Stimulated activated CD4-positive, alpha-beta T cell treated with anti-CD3 and anti-CD28 coated beads, Interleukin-1b, Interleukin-23, amount 100 ng/mL, for 24 hours (primary cell): ENCODE data around the gene ATP8B4.
"Not testable (repeated sequence)": the region's sequence is repeated elsewhere in the genome, so short reads cannot be mapped to it uniquely, and the experiment has no call there.

Experiments used
- DNase-seq, 4 experiments: peaks; one replicate each; pipeline ENCODE4 v3.0.0-alpha.2; 2020; ENCODE audit warnings: low read depth in 4 of 4, low spot score in 1 of 4

The ATP8B4 gene, protein sequence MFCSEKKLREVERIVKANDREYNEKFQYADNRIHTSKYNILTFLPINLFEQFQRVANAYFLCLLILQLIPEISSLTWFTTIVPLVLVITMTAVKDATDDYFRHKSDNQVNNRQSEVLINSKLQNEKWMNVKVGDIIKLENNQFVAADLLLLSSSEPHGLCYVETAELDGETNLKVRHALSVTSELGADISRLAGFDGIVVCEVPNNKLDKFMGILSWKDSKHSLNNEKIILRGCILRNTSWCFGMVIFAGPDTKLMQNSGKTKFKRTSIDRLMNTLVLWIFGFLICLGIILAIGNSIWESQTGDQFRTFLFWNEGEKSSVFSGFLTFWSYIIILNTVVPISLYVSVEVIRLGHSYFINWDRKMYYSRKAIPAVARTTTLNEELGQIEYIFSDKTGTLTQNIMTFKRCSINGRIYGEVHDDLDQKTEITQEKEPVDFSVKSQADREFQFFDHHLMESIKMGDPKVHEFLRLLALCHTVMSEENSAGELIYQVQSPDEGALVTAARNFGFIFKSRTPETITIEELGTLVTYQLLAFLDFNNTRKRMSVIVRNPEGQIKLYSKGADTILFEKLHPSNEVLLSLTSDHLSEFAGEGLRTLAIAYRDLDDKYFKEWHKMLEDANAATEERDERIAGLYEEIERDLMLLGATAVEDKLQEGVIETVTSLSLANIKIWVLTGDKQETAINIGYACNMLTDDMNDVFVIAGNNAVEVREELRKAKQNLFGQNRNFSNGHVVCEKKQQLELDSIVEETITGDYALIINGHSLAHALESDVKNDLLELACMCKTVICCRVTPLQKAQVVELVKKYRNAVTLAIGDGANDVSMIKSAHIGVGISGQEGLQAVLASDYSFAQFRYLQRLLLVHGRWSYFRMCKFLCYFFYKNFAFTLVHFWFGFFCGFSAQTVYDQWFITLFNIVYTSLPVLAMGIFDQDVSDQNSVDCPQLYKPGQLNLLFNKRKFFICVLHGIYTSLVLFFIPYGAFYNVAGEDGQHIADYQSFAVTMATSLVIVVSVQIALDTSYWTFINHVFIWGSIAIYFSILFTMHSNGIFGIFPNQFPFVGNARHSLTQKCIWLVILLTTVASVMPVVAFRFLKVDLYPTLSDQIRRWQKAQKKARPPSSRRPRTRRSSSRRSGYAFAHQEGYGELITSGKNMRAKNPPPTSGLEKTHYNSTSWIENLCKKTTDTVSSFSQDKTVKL

DNA sequence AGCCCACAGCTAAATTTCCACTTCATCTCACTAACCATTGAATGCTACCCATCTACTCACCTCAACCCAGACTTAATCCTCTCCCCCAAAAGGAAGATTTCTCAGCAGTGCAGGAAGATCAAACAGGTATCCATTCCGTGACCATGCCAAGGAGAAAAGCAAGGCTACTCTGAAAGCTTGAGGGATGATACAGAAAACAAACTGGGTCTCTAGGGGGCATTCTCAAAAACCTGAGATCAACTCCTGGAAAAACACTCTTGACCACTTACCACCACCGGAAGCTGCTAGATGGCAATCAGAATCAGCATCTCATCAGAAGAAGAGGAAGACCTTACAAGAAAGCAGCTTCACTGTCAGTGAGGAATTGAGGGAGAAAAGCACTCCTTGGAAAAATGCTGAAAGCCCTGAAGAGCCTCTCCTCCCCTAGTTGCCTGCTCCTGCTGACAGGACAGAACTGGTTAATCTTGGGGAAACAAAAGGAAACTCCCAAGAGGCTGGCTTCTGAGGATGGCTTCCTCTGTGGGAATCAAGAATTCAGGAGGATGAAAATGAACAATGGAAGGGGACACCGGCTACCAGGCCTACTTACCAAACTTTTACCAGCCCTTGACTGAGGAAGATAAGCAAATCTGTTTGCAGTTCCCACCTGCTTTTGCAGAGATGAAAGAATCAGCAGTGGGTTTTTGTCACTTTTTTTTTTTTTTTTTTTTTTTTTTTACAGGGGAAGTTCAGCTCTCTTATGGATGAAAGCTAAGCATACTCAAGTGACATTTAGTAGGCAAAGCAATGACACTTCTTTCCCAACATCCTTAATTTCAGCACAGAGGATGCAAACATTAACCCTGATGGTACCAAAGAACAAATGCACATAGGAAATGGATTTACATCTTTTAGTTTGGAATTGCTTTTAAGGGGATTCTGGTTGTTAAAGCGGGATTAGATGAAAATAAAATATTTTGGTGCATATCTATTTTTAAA is at the start of gene ATP8B4:
ATP8B4 (minus strand) TSS at position 171 of the 978 bp plus-strand sequence. CDS start 12,267 bp downstream, outside the sequence.
- no peak for DNase-seq

DNA sequence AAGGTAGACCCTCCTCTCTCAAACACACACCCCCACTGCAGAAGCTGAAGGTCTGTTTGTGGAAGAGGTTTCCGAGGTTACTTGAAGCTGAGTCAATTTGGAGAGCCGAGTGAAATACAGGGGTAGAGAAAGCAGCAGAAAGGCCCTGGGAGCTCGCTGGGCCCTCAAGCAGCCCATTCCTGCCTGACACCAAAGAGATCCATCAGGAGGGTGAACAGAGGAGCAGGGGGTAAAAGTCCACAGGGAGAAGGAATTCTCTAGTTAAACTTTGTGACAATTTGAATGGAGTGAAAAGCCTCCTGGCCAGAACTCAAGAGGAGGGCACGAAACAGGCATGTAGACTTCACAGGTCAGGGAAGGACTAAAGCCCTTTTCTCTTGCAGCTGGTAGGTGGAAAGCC is 49.3 kb upstream of the ATP8B4 start:
- DNase-seq, result no peak

DNA sequence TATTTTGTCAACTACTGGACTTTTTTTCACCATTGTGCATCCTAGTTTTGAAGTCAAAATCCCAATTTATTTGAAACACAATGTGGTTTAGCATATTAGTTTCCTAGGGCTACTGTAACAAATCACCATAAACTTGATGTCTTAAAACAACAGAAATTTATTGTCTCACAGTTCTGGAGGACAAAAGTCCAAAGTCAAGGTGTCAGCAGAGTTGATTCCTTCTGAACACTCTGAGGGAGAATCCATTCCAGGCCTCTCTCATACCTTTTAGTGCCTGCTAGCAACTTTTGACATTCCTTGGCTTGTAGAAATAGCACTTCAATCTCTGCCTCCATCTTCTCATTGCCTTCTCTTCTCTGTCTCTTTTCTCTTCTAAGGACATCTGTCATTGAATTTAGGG is 48.1 kb upstream of the ATP8B4 start:
- no peak for DNase-seq

DNA sequence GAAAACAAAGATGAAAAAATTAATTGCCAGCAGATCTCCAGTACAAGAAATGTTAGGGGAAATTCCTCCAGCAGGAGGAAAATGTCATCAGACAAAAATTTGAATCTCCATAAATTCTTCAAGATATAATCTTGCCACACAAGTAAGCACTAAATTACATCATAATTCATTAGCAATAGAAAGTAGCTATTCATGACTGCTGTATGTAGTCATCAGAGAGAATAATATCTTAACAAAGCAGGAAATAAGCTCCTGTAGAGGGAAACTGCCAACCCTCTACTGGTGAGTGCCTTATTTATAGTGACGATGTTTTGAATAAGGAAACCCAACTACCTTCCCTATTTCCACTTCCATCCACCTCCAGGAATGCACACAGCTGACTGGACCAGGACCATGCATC is 47.2 kb upstream of the ATP8B4 start:
- DNase-seq, result no peak

DNA sequence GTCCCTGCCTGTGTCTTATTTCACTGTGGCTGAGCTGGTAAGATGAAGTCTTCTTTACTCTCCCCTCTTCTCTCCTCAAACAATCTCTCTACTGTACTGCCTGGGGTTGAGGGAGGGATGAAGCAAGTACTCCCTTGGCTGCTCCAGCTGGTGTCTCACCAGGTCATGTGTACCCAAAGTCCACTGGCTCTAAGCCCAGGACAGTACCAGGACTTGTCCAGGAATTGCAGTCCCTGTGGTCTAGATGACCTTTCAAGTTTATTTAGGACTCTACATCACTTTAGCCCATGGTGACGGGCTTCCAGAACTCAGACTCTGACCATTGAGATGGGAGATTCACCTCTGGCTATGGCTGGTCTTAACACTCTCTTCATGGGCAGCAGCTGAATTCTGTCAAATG is 45.4 kb upstream of the ATP8B4 start:
- no peak for DNase-seq

DNA sequence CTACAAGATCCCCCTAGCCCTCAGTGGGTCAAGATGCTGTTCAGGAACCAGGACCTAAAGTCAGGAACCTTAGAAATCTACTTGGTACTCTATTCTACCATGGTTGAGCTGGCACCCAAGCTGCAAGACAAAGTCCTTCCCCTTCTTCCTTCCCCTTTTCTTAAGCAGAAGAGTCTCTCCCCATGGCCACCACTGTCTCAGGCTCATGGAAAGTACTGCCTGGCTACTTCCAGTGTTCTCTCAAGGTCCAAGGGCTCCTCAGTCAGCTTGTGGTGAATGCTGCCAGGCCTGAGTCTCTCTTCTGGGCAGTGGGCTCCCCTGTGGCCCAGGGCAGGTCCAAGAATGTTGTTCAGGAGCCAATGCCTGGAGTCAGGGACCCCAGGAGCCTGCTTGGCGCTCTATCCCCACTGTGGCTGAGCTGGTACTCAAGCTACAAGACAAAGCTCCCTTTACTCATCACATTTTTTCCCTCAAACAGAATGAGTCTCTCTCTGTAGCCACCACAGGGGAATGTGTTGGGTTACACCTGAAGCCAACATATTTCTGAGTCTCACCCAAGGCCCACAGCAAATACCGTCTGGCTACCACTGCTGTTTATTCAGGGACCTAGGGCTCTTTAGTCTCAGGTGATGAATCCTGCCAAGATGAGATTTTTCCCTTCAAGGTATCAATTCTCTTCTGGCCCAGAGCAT is 44.8 kb upstream of the ATP8B4 start:
- no peak for DNase-seq

DNA sequence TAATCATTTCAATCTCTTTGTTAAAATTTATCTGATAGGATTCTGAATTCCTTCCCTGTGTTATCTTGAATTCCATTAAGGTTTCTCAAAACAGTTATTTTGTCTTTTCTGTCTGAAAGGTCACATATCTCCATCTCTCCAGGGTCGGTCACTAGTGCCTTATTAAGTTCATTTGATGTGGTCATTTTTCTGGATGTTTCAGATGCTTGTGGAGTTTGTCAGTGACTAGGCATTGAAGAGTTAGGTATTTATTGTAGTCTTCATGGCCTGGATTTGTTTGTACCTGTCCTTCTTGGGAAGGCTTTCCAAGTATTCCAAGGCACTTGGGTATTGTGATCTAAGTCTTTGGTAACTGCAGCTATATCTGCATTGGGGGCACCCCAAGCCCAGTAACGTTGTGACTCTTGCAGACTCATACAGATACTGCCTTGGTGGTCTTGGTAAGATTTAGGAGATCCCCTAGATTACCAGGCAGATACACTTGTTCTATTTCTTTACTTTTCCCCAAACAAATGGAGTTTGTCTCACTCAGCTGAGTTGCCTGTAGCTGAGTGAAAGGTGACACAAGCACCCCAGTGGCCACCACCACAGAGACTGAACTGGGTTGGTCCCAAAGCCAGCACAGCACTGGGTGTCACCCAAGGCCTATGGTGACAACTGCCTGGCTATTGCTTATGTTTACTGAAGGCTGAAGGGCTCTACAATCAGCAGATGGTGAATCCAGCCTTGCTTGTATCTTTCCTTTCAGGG is 44.1 kb upstream of the ATP8B4 start:
- no peak for DNase-seq

DNA sequence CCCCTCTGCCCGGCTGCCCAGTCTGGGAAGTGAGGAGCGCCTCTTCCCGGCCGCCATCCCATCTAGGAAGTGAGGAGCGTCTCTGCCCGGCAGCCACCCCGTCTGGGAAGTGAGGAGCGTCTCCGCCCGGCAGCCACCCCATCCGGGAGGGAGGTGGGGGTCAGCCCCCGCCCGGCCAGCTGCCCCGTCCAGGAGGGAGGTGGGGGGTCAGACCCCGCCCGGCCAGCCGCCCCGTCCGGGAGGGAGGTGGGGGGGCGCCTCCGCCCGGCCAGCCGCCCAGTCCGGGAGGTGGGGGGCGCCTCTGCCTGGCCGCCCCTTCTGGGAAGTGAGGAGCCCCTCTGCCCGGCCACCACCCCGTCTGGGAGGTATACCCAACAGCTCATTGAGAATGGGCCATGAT is 39.2 kb upstream of the ATP8B4 start:
- DNase-seq, result not testable (repeated sequence)

DNA sequence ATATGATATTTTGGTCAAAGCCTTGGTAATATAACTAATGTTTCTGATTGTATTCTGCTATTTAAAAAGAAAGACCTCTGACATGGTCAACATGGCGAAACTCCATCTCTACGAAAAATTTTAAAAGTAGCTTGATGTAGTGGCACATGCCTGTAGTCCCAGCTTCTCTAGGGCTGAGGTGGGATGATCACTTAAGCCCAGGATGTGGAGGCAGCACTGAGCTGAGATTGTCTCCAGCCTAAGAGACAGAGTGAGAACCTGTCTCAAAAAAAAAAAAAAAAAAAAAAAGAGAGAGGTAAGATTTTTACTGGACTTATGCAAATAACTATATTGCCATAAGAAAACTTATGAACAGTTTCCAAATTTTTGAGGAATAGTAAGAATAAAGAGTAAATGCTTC is 32.4 kb upstream of the ATP8B4 start:
- no peak for DNase-seq

DNA sequence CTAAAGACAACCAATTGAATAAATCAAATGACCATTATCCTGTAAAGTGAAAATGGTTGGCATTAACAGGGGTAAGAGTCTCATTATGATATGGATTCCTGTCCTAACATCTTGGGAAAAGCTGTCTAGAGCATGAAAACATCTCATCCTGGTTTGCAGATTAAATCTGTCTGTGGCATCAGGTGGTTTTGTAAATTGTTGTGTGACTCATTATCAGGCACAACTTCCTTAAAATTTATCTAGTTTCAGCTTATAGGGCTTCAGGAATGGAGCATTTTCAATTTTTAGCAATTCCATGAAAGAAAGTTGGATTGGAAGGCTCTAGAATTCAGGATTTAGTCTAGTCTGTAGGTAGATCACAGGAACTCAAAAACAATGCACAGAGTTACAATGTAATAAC is 31.8 kb upstream of the ATP8B4 start:
- DNase-seq, result no peak

DNA sequence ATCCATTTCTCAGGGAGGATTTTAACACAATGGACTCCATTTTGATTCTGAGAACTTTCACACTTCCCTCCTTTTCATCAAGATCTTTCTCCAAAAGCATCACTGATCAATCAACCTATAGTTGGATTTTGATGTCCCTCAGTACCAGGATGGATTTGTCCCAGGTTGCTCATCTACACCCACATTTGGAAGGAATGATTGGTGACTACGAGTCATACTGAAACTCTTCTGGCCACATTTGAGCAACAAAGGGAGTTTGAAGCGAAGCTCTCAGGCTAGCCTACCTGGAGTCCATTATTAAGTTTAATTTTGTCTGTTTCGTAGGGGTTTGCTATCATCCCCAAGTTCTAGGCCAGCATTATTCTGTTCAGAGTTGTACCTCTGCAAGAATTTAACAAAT is 31.3 kb upstream of the ATP8B4 start:
- DNase-seq, result no peak

DNA sequence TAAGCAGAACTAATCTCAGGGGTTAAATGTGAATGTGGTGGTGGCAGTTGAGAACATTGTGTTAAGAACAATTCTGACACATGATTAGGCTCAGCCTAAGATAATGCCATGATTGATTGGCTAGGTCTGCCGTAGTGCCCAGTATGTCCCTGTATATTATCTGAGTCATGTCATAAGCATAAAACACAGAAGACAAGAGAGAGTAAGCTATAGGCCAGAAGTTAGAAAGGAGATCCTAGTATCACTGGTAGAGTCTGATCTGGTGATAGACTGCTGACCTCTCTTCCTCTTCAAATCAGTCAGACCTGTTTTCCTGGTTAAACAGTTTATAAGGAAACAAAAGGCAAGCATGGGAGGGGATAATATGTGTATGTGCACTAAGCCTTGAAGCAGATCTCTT is 30.1 kb upstream of the ATP8B4 start:
- DNase-seq, result no peak

DNA sequence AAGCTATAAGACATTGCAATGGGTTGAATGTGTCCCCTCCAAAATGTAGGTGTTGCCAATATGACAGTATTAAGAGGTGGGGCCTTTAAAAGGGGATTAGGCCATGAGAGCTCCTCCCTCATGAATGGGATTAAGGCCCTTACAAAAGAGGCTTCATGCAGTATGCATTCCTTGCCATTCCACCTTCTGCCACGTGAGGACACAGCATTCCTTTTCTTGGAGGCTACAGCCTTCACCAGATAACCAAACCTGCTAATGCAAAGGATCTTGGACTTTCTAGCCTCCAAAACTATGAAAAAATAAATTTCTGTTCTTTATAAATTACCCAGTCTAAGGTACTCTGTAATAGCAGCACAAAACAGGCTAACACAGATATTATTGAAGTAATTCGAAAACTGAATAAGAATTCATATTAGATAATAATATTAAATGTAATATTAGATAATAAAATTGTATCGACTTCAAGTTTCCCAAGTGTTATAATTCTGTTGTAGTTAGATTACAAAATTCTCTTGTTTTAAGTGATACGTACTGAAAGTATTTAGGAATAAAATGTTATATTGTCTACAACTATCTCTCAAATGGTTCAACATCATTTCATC is 29.4 kb upstream of the ATP8B4 start:
- no peak for DNase-seq

DNA sequence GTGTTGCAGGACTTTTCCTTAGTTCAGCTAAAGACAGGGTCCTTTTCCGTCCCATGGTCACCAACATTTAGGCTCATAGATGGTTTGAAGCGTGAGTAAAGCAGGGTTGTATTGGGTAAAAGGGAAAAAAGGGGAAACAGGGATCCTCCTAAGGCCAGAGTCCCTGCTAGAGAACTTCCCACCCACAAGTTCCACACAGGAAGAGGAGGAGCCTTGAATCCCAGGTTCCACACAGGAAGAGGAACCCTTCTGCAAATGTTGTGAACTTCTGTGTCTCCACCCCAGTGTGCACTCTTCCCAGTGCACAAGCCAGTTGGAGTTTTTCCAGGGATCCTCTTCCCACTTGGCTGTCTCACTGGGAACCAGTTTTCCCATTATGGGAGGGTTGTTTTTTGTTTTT is 27.6 kb upstream of the ATP8B4 start:
- no peak for DNase-seq

DNA sequence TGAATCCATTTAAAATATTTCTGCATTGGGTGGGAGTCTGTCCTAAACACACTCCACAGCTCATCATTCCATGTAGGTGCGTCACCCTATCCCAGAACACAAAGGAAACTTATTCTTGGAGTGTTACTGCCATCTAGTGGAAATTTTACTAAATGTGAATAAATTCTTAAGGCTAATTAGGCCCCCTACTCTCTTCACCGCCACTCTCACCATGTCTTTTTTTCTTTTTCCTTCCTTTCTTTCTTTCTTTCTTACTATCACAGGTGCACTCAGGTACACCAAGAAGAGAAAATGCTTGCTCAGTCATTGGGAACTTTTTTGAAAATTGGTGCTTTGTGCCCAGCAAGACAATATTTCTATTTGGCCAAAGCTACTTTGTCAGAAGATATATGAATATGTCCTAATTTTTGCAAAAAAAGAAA is 26.4 kb upstream of the ATP8B4 start:
- no peak for DNase-seq

DNA sequence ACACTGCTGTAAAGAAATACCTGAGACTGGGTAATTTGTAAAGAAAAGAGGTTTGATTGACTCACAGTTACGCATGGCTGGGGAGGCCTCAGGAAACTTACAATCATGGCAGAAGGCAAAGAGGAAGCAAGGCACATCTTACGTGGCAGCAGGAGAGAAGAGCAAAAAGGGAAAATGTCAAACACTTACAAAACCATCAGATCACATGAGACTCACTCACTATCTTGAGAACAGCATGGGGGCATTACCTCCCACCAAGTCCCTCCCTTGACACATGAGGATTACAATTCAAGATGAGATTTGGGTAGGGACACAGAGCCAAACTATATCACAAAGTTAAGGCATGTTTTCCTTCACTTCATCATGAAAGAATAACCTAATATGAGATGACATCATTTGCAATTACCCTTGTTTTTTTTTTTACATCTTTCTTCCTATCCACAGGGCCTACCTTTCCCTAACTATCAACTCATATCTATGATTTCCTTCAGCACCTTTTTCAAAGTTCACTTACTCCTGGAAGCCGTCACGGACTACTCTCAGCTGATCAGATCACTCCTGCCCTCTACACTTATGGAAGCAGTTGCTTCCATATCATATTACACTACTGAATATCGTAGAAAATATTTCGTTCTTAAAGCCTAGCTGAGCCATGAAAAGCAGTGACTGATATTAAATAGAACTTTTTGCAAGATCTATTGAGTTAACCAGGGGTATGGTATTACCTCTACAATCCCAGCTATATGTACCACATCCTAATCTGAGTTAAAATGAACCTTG is 25.5 kb upstream of the ATP8B4 start:
- DNase-seq, result no peak

DNA sequence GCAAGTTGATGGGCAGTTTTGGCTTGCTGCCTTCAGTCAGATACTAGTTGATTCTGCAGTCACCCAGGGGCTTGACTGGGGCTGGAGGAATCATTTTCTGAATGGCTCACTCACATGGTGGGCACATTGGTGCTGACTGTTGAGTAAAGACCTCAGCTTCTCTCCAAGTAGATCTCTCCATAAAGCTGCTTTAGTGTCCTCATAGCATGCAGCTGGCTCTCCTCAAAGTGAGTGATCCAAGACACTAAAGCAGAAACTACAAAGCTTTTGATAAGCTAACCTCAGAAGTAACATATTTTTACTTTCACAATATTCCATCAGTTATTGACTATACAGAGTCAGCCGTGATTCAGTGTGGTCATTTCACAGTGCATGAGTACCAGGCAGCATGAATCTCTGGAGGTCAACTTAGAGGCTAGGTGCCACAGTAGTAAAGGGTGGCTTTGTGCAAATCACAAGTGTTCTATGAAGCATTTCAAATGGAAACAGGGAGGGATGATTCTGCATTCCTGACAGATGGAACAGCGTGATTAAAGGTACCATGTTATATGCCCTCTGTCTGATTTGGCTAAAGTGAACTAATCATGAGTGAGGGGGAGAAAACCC is 24.3 kb upstream of the ATP8B4 start:
- no peak for DNase-seq

DNA sequence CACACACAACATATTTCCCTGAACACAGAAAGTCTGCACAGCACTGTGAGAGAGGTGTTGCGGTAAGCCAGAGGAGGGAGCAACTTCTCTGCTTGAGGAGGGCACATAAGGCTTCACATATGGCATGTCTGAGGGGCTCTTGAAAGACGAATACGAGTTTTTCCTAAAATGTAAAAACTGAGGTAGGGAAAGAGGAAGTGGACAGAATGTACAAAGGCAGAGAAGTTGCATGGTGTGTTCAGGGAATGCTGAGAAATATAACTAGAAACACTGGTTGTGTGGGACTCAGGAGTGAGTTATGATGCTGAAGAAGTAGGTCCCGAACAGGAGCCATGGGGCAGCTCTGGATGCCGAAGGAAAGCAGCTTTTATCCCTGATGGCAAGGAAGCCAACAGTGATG is 22.8 kb upstream of the ATP8B4 start:
- DNase-seq, result no peak
